MM.1S (cell line): ENCODE measurements around the gene JMJD6.
A peak's percentile ranks its signal among the peaks of the same experiment; 100 is the strongest.

Source experiments
- DNase-seq: peaks from one replicate; pipeline ENCODE4 v3.0.0-alpha.2; 2015
- H2AFZ ChIP-seq: fragments of 300-600 bp; sonication (generic); 2 replicates; pipeline ENCODE4 v1.6.0; 2016; ENCODE audit warnings: antibody characterized with exemption, low read length
- H3F3A ChIP-seq: fragments of 300-600 bp; sonication (generic); 2 replicates; pipeline ENCODE4 v1.6.1; 2016; ENCODE audit warnings: mild to moderate bottlenecking, antibody characterized with exemption, low read length, moderate library complexity, mixed read lengths; ENCODE audit not compliant: insufficient read depth
- H3K27ac ChIP-seq: fragments of 300-600 bp; sonication (generic); 2 replicates; pipeline ENCODE4 v1.5.1; 2016; ENCODE audit warnings: mild to moderate bottlenecking, low read length
- H3K27me3 ChIP-seq: fragments of 300-600 bp; sonication (generic); replicated peaks from 2 replicates; pipeline ENCODE4 v1.6.0; 2016; ENCODE audit warnings: low read length; ENCODE audit not compliant: insufficient read depth
- H3K36me3 ChIP-seq: fragments of 300-600 bp; sonication (generic); replicated peaks from 2 replicates; pipeline ENCODE4 v1.6.1; 2016; ENCODE audit warnings: mild to moderate bottlenecking, low read length, mixed read lengths; ENCODE audit not compliant: insufficient read depth
- H3K4me1 ChIP-seq: fragments of 300-600 bp; sonication (generic); 2 replicates; pipeline ENCODE4 v1.6.1; 2016; ENCODE audit warnings: low read length, mixed read lengths
- H3K4me2 ChIP-seq: fragments of 300-600 bp; sonication (generic); 2 replicates; pipeline ENCODE4 v1.6.0; 2016; ENCODE audit warnings: low read depth, low read length
- H3K4me3 ChIP-seq: fragments of 300-600 bp; sonication (generic); 2 replicates; pipeline ENCODE4 v1.5.1; 2016; ENCODE audit warnings: low read length, mixed read lengths
- H3K79me2 ChIP-seq: fragments of 300-600 bp; sonication (generic); 2 replicates; pipeline ENCODE4 v1.6.1; 2016; ENCODE audit warnings: mixed run types, low read length, mixed read lengths
- H3K9ac ChIP-seq: fragments of 300-600 bp; sonication (generic); 2 replicates; pipeline ENCODE4 v1.6.1; 2016; ENCODE audit warnings: low read length, mixed read lengths
- H3K9me2 ChIP-seq: fragments of 300-600 bp; sonication (generic); replicated peaks from 2 replicates; pipeline ENCODE4 v1.6.1; 2016; ENCODE audit warnings: mild to moderate bottlenecking, low read length, mixed read lengths; ENCODE audit not compliant: insufficient read depth
- H3K9me3 ChIP-seq: fragments of 300-600 bp; sonication (generic); replicated peaks from 2 replicates; pipeline ENCODE4 v1.6.1; 2016; ENCODE audit warnings: mild to moderate bottlenecking, low read length, mixed read lengths; ENCODE audit not compliant: insufficient read depth
- H4K20me1 ChIP-seq: fragments of 300-600 bp; sonication (generic); 2 replicates; pipeline ENCODE4 v1.6.1; 2016; ENCODE audit warnings: mild to moderate bottlenecking, low read length, moderate library complexity, mixed read lengths; ENCODE audit not compliant: insufficient read depth
- EZH2 ChIP-seq: fragments of 300-600 bp; sonication (generic); optimal IDR thresholded peaks from 2 replicates; pipeline ENCODE3; 2017; ENCODE audit warnings: low read depth, mild to moderate bottlenecking, antibody characterized with exemption, low read length, mixed read lengths
- EZH2phosphoT487 ChIP-seq: fragments of 300-600 bp; sonication (generic); IDR thresholded peaks from 2 replicates; pipeline ENCODE4 v1.6.1; 2018; ENCODE audit warnings: antibody characterized with exemption, low read length
- TF ChIP-seq, protein P1 (sequence below): fragments of 300-600 bp; sonication (generic); IDR thresholded peaks from 2 replicates; pipeline ENCODE4 v1.5.1; 2016; ENCODE audit warnings: antibody characterized with exemption, low read length, mixed read lengths

The JMJD6 gene

DNA sequence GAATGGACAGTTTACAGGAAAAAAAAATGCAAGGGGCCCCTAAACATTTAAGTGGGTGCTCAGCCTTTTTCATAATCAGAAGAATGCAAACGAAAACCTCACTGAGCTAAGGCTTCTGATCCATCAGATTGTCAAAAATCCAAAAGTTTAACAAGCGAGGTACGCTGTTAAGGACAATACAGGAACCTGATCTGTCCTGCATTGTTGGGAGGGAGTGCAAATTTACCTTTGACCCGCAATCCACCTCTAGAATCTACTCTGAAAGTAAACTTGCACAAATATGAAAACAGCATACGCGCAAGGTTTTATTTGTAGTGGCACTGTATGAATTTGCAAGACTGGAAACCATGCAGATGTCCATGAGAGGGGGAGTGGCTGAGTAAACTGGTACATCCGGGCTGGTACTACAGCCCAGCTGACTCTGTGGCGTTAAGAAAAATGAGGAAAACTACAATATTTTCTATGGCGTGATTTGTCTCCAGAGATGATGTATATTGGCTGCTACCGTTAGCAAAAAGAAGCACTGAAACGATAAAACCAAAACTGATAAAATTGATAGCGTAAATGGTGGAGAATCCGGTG is 54.0 kb downstream of the JMJD6 start:
- Histone ChIP-seq H3K27me3 (peaks cover 6% of the 10 kb centered on the region; the same call in 1 of the 2 replicates), H3K36me3 (no peaks in the 10 kb centered on the region), H3K9me3 (no peaks in the 10 kb centered on the region), H3K27ac (peak overlapping the region; percentile 40; the same call in 1 of the 2 replicates), H3K9ac (peak overlapping the region; percentile 63), H3K4me3 (peak overlapping the region; percentile 73), H2AFZ (peak overlapping the region; percentile 67), H3F3A (peaks cover 7% of the 10 kb centered on the region; the same call in 1 of the 2 replicates), H3K4me2 (peak overlapping the region; percentile 74), H3K4me1 (peaks cover 6% of the 10 kb centered on the region), H4K20me1 (no peaks in the 10 kb centered on the region), H3K9me2 (no peaks in the 10 kb centered on the region), H3K79me2 (no peaks in the 10 kb centered on the region)
- TF ChIP-seq, protein P1, sequence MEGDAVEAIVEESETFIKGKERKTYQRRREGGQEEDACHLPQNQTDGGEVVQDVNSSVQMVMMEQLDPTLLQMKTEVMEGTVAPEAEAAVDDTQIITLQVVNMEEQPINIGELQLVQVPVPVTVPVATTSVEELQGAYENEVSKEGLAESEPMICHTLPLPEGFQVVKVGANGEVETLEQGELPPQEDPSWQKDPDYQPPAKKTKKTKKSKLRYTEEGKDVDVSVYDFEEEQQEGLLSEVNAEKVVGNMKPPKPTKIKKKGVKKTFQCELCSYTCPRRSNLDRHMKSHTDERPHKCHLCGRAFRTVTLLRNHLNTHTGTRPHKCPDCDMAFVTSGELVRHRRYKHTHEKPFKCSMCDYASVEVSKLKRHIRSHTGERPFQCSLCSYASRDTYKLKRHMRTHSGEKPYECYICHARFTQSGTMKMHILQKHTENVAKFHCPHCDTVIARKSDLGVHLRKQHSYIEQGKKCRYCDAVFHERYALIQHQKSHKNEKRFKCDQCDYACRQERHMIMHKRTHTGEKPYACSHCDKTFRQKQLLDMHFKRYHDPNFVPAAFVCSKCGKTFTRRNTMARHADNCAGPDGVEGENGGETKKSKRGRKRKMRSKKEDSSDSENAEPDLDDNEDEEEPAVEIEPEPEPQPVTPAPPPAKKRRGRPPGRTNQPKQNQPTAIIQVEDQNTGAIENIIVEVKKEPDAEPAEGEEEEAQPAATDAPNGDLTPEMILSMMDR: no peak
- TF ChIP-seq EZH2phosphoT487 (no peak), EZH2 (no peak)
- DNase-seq: peak; percentile 36

DNA sequence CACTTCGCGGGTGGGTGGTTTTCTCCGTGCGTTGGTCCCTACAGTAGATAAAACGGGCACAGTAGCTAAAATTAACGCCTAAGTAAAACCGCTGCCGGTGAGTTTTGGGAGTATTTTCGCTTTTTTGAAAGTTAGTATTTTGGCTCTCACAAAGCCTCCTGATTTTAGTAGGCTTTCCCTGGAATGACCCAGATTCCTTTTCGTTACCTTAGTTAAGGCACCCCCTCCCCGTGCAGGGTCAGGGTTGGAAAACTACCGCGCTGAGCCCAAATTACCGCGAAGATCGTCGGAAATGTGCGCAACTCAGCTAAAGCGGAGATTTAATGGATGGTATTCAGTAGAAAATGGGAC is 54.5 kb downstream of the JMJD6 start:
- TF ChIP-seq EZH2phosphoT487 (no peak), EZH2 (no peak)
- TF ChIP-seq, protein P1: no peak
- Histone ChIP-seq H3K9me2 (no peaks in the 10 kb centered on the region), H3F3A (peaks cover 7% of the 10 kb centered on the region; the same call in 1 of the 2 replicates), H4K20me1 (no peaks in the 10 kb centered on the region), H3K9ac (peak overlapping the region; percentile 63), H3K9me3 (no peaks in the 10 kb centered on the region), H3K79me2 (no peaks in the 10 kb centered on the region), H3K4me3 (peak overlapping the region; percentile 73), H2AFZ (peak overlapping the region; percentile 67), H3K4me1 (peaks cover 6% of the 10 kb centered on the region), H3K4me2 (peak overlapping the region; percentile 74), H3K27ac (peak overlapping the region; percentile 40; the same call in 1 of the 2 replicates), H3K27me3 (peaks cover 6% of the 10 kb centered on the region; the same call in 1 of the 2 replicates), H3K36me3 (no peaks in the 10 kb centered on the region)
- no peak for DNase-seq

GRCh38 chr17:76671123-76671911 is 55.1 kb downstream of the JMJD6 start:
- peak overlapping the region; percentile 89 for H3K4me2 ChIP-seq
- no peaks in the 10 kb centered on the region for H3K9me2 ChIP-seq
- no peak overlapping the region for H3K27ac ChIP-seq
- H3K27me3 ChIP-seq: peaks cover 6% of the 10 kb centered on the region; the same call in 1 of the 2 replicates
- H4K20me1 ChIP-seq: no peaks in the 10 kb centered on the region
- H3F3A ChIP-seq: peaks cover 7% of the 10 kb centered on the region; the same call in 1 of the 2 replicates
- peak overlapping the region; percentile 73 for H3K4me3 ChIP-seq
- no peaks in the 10 kb centered on the region for H3K79me2 ChIP-seq
- H2AFZ ChIP-seq: peak overlapping the region; percentile 98
- no peaks in the 10 kb centered on the region for H3K36me3 ChIP-seq
- no peaks in the 10 kb centered on the region for H3K9me3 ChIP-seq
- DNase-seq: peak; percentile 100
- H3K9ac ChIP-seq: peak overlapping the region; percentile 63; the same call in 1 of the 2 replicates
- no peak for TF ChIP-seq EZH2
- no peak for TF ChIP-seq EZH2phosphoT487
- TF ChIP-seq, protein P1: no peak
- H3K4me1 ChIP-seq: peaks cover 6% of the 10 kb centered on the region
